GM12892 (cell line): ENCODE results near the gene SCAMP1.

Source experiments
- POLR2A ChIP-seq: IDR thresholded peaks from 2 replicates; pipeline ENCODE4 v1.6.1; 2011; ENCODE audit warnings: low read depth, low read length, control low read depth
- POLR2AphosphoS5 ChIP-seq: IDR thresholded peaks from 2 replicates; pipeline ENCODE4 v1.6.1; 2011; ENCODE audit warnings: low read depth, low read length, control low read depth

DNA sequence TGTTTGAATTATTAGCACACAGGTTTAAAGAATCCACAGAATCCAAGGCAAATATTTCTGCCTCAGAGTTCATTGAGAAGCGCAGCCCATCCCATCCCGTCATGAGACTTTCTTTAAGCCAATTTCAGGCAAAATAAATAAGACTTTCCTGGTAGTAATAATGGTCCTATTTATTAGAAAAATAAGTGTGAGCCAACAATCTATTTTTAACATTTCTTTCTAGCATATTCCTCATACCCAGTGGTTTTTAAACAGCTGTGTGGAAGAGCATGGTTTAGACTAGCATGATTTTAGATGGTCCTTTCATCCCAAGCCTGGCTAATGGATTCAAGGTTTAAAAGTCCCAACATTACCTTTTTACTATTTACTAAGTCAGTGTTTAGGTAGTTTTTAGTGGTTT, 125.8 kb downstream of the SCAMP1 start:
- no peak for TF ChIP-seq POLR2A
- TF ChIP-seq POLR2AphosphoS5 = no peak
